K562 (cell line): Measurements from ENCODE around the gene C10orf71. TPM values are rescaled to one million over a fixed set of nuclear protein-coding genes. Genes with fewer than 3 reads are reported as not detected.

Experiments used
- BRF1 ChIP-seq: IDR thresholded peaks from 3 replicates; pipeline ENCODE4 v1.6.1; 2011; ENCODE audit warnings: borderline replicate concordance, mild to moderate bottlenecking; ENCODE audit not compliant: insufficient read length; ENCODE audit errors: extremely low read depth
- CREM ChIP-seq: IDR thresholded peaks from 2 replicates; pipeline ENCODE4 v1.6.1; 2014; ENCODE audit warnings: antibody characterized with exemption, low read depth
- CSDE1 ChIP-seq, 2 experiments: fragments of 450-650 bp; IDR thresholded peaks; 2 replicates each; pipeline ENCODE4 v1.6.1; 2016; ENCODE audit warnings: mild to moderate bottlenecking in 1 of 2
- HBP1 ChIP-seq: fragments of 450-650 bp; formaldehyde crosslinking; IDR thresholded peaks from 2 replicates; pipeline ENCODE4 v1.4.0; 2022; ENCODE audit warnings: missing genetic modification characterization
- MAX ChIP-seq: sonication (generic); formaldehyde crosslinking; IDR thresholded peaks from 2 replicates; pipeline ENCODE4 v1.9.0; 2022; ENCODE audit warnings: mild to moderate bottlenecking, missing genetic modification reagents
- MGA ChIP-seq: fragments of 450-650 bp; IDR thresholded peaks from 2 replicates; pipeline ENCODE4 v1.6.1; 2016; ENCODE audit warnings: mild to moderate bottlenecking, moderate library complexity
- NRF1 ChIP-seq, 2 experiments: fragments of 450-650 bp; IDR thresholded peaks in 1 of 2; conservative IDR thresholded peaks in 1 of 2; 2 replicates each; pipeline ENCODE4 v1.6.1; 2014; ENCODE audit warnings: mild to moderate bottlenecking in 2 of 2
- PCBP2 ChIP-seq: fragments of 200-400 bp; formaldehyde crosslinking; IDR thresholded peaks from 2 replicates; pipeline ENCODE4 v1.6.1; 2018; ENCODE audit warnings: low read length, low read depth, mild to moderate bottlenecking, moderate library complexity; ENCODE audit not compliant: poor library complexity, severe bottlenecking
- SRSF9 ChIP-seq: fragments of 200-400 bp; formaldehyde crosslinking; IDR thresholded peaks from 2 replicates; pipeline ENCODE4 v1.6.1; 2017; ENCODE audit warnings: low read depth, low read length, borderline replicate concordance
- ZFX ChIP-seq: sonication (generic); formaldehyde crosslinking; IDR thresholded peaks from 2 replicates; pipeline ENCODE4 v1.8.0; 2022; ENCODE audit warnings: mild to moderate bottlenecking, missing genetic modification reagents, moderate library complexity
- ZNF121 ChIP-seq: sonication (generic); formaldehyde crosslinking; conservative IDR thresholded peaks from 2 replicates; pipeline ENCODE4 v1.8.0; 2022; ENCODE audit warnings: missing genetic modification reagents
- ZNF239 ChIP-seq: fragments of 250-450 bp; sonication (Bioruptor Pico); IDR thresholded peaks from 2 replicates; pipeline ENCODE4 v1.4.0; 2020; ENCODE audit warnings: mild to moderate bottlenecking
- polyA plus RNA-seq, 8 experiments: library from polyadenylated mRNA; depleted of rRNA in 4 of 8; stranded (reverse) in 5 of 8; unstranded in 3 of 8; fragments of >200 nt; fragmentation: Nextera tagmentation in 2 of 8; fragmentation: Illumina TruSeq in 1 of 8; extraction: Ambion mirVana in 2 of 8; extraction: Trizol in 1 of 8; gene quantifications; 2 replicates each; pipeline versions ENCODE4 v1.2.1 to v1.2.3, GENCODE V29; 2011 to 2014; ENCODE audit warnings: inconsistent platforms in 1 of 8, missing spikeins in 1 of 8
- total RNA-seq, 7 experiments: library from RNA; depleted of rRNA in 6 of 7; stranded (reverse); fragments of >200 nt in 6 of 7; fragmentation: Illumina TruSeq in 2 of 7; extraction: Trizol in 2 of 7; gene quantifications; 2 replicates each; pipeline versions ENCODE4 v1.2.1 to v1.2.3, GENCODE V29; 2011 to 2021; ENCODE audit warnings: low replicate concordance in 1 of 7

C10orf71 gene
- total and polyA plus RNA-seq, 9 of the 15 experiments (the other 6 are each of a cell fraction or from before 2014, with no cell fraction given): 0.06 to 4.5 (median 1.3) TPM

- TF ChIP-seq SRSF9 (no peak), ZNF239 (CRISPR knock-in tag) (no peak), ZNF121 (CRISPR knock-in tag) (no peak), HBP1 (CRISPR knock-in tag) (0 out of 2 replicates have a peak, but pooled peaks have one; percentile 34), MGA (peak; percentile 85), CSDE1 (IDR thresholded peaks at IDR 0.05) (no peak), CREM (peak; percentile 15; the same call in 1 of the 2 replicates), NRF1 (conservative IDR thresholded peaks at IDR 0.05 in 1 of 2, IDR thresholded peaks at IDR 0.05 in 1 of 2) (0 out of 4 replicates have a peak, but pooled peaks of 1 of the 2 experiments have one; percentile 31), ZFX (CRISPR knock-in tag) (peak; percentile 59), PCBP2 (no peak), BRF1 (no peak), MAX (CRISPR knock-in tag) (peak; percentile 37)
These were observed at the start of gene C10orf71 (continued) for GRCh38 chr10:49298983-49299815.
